Choroid plexus epithelial cell (primary cell): ENCODE measurements around the gene DUSP15.

Source experiments
- DNase-seq: peaks from one replicate; pipeline ENCODE4 v3.0.0-alpha.2; 2010; ENCODE audit warnings: low read depth
- H3K4me3 ChIP-seq: 2 replicates; pipeline ENCODE4 v1.5.1; 2011; ENCODE audit warnings: low read depth, mild to moderate bottlenecking, control low read depth, low read length, moderate library complexity
- TF ChIP-seq, protein P1 (sequence below): conservative IDR thresholded peaks from 2 replicates; pipeline ENCODE4 v1.5.1; 2011; ENCODE audit warnings: low read depth, mild to moderate bottlenecking, control low read depth, inconsistent platforms, low read length, moderate library complexity

DUSP15 gene

DNA sequence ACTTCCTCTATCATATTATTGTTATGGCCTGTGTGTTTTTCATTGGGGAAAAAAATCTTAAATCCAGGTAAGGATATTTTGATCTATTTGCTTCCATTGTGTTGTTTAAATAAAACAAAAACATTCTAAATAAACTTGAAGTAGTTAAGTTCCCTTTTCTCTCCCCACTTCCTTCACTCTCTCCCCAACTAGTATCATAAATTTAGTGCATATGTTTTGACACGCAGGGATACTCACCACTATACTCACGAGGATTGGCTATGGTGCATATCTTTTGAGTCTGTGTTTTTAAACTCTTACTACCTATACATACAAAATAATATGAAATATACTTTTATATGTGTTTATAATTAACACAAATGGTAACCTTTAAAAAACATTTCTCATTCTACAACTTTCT lies 5.3 kb upstream of the DUSP15 start:
- DNase-seq, result no peak
- no peak overlapping the region for H3K4me3 ChIP-seq
- TF ChIP-seq, protein P1, sequence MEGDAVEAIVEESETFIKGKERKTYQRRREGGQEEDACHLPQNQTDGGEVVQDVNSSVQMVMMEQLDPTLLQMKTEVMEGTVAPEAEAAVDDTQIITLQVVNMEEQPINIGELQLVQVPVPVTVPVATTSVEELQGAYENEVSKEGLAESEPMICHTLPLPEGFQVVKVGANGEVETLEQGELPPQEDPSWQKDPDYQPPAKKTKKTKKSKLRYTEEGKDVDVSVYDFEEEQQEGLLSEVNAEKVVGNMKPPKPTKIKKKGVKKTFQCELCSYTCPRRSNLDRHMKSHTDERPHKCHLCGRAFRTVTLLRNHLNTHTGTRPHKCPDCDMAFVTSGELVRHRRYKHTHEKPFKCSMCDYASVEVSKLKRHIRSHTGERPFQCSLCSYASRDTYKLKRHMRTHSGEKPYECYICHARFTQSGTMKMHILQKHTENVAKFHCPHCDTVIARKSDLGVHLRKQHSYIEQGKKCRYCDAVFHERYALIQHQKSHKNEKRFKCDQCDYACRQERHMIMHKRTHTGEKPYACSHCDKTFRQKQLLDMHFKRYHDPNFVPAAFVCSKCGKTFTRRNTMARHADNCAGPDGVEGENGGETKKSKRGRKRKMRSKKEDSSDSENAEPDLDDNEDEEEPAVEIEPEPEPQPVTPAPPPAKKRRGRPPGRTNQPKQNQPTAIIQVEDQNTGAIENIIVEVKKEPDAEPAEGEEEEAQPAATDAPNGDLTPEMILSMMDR, result no peak

DNA sequence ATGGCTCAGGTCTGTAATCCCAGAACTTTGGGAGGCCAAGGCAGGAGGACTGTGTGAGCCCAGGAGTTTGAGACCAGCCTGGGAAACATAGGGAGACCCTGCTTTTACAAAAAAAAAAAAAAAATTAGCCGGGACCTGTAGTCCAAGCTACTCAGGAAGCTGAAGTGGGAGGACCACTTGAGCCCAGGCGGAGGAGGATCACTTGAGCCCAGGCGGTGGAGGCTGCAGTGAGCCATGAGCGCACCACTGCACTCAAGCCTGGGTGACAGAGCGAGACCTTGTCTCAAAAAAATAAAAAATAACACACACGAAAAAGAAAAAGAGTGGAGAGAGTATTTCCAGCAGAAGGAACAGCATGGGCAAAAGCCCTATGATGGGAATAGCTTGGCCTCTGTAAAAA lies 2.1 kb upstream of the DUSP15 start:
- DNase-seq, result no peak

DNA sequence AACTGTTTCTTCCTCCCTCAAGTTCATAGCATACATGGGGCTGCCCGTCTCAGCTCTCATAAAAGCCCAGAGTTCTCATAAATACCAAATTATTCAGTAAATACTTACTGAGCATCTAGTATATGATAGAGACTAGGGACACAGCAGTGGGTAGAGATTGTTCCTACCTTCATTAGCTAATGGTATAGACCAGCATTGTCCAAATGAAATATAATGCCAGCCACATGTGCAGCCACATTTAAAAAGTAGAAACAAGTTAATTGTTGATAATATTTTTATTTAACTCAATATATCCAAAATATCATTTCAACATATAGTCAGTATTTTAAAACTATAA lies 1.3 kb upstream of the DUSP15 start:
- TF ChIP-seq, protein P1, result no peak
- no peak for DNase-seq
- H3K4me3 ChIP-seq, result no peak overlapping the region

More for the DNA sequence above, 2.1 kb upstream of the DUSP15 start:
- TF ChIP-seq, protein P1, result no peak
- H3K4me3 ChIP-seq, result no peak overlapping the region

DNA sequence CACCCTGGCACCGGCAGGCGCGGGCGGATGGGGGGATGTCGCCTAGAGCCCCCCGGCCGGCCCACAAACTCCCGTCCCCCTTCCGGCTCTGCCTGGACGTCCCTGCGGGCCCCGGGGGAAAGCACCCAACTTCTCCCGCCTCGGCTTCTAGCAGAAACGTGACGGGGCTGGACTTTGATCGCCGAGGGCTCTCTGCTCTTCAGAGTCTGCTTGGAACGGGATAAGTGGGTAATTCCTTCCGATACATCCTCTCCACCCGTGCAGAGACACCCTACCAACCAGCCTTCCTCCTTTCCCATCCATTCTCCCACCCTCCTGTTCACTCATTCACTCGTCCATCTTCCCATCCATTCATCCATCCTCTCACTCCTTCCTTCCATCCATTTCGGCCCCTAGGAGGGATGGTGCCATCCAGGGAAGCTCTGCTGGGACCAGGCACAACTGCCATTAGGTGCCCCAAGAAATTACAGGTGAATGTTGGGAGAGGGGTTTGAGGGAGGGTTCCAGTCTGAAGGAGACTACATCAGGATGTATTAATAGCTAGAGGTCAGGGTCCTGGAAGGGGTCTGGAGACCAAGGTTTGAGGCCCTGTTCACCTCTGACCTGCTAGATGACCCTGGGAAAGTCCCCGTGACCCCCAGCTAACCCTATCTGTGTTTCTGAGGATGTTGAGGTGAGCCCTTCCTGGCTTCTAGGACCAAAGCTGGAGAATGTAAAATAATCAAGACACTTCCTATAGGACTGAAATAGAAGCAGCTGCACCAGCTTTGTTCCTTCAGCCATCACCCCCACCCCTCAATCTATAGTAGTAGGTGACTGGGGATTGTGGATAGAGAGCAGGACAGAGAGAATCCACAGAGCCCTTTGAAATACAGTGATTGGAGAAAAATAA lies 645 bp upstream of the DUSP15 start:
- TF ChIP-seq, protein P1, result no peak
- DNase-seq, result no peak
- peak overlapping the region; percentile 46 for H3K4me3 ChIP-seq

- no peak overlapping the region for H3K4me3 ChIP-seq
- TF ChIP-seq, protein P1, result no peak
- no peak for DNase-seq
Observed at GRCh38 chr20:31869673-31869941, 720 bp downstream of the DUSP15 start.

DNA sequence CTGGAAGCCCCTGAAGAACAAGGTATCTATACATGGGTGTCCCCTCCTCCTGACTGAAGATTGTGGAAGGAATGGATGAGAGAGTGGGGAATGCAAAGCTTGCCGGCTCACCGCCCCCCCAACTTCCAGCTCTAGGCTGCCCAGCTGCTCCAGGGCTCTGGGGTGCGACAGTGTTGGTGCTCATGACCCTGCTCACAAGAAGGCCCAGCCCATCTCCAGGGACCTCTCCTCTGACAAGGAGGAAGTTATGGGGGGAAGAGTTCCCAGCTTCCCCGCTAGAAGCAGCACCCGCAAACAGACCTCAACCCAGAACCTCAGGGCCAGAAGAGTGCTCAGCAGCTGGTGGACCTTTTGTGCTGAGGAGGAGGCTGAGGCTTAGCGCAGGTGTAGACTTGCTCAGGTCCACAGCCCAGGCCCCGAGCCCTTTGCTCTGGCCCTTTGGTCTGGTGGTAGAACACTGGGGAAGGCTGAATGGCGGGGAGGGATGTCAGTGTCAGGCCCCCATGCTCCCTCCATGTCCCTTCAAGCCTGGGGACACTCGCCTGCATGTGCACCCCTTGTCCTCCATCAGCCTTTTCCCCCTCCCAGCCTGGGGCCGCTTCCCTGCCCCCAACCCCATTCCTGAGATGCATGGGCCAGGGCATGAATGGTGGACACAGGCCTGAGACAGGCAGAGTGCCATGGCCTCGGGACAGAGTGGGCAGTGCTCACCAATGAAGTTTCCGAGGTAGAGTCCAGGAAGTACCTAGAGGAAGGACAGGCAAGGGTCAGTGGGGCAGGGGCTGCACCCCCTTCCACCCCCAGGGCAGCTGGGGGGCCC lies 1.3 kb downstream of the DUSP15 start:
- no peak overlapping the region for H3K4me3 ChIP-seq
- no peak for DNase-seq
- TF ChIP-seq, protein P1, result no peak
